HFFc6 (cell line): Measurements from ENCODE around the gene ACAN. TPM values are rescaled to one million over a fixed set of nuclear protein-coding genes. Genes with fewer than 3 reads are reported as not detected.

Source experiments
- DNase-seq: peaks from one replicate; pipeline ENCODE4 v3.0.0-alpha.2; 2018
- H3K27ac Mint-ChIP-seq: 2 replicates; pipeline ENCODE4 v1.8.0; 2020; ENCODE audit warnings: mild to moderate bottlenecking, mixed read lengths
- H3K27me3 Mint-ChIP-seq: 2 replicates; pipeline ENCODE4 v1.8.0; 2021; ENCODE audit warnings: mild to moderate bottlenecking, moderate library complexity, mixed read lengths; ENCODE audit not compliant: insufficient read depth
- H3K36me3 Mint-ChIP-seq: 2 replicates; pipeline ENCODE4 v1.8.0; 2021; ENCODE audit warnings: low read depth, mixed read lengths
- H3K4me1 Mint-ChIP-seq: 2 replicates; pipeline ENCODE4 v1.8.0; 2020; ENCODE audit warnings: low read depth, mixed read lengths
- H3K4me3 Mint-ChIP-seq: 2 replicates; pipeline ENCODE4 v1.8.0; 2020; ENCODE audit warnings: mild to moderate bottlenecking, moderate library complexity, mixed read lengths
- H3K9me3 Mint-ChIP-seq: 2 replicates; pipeline ENCODE4 v1.8.0; 2020; ENCODE audit warnings: mild to moderate bottlenecking, mixed read lengths
- CTCF ChIP-seq: fragments of 200-600 bp; sonication (generic); IDR thresholded peaks from 2 replicates; pipeline ENCODE4 v1.5.0; 2021; ENCODE audit warnings: antibody characterized with exemption, mild to moderate bottlenecking
- total RNA-seq, 6 experiments: library from RNA; stranded (reverse); fragmentation: NEBNext Ultra II Directional; extraction: Animal tissue kit (Norgen Biotek cat#: 25700); gene quantifications; 2 replicates in 1 of 6; 3 replicates in 5 of 6; pipeline ENCODE4 v1.2.3, GENCODE V29; 2021

ACAN gene
- total RNA-seq, 6 experiments from 2014 or later = 0.02 to 0.14 (median 0.10) TPM; not detected in 3

- H3K4me1 Mint-ChIP-seq = peaks cover 13% of the 10 kb centered on the region
- H3K27ac Mint-ChIP-seq = no peak overlapping the region
- TF ChIP-seq CTCF = no peak
- no peak for DNase-seq
- no peaks in the 10 kb centered on the region for H3K36me3 Mint-ChIP-seq
- H3K4me3 Mint-ChIP-seq = no peak overlapping the region
- no peaks in the 10 kb centered on the region for H3K9me3 Mint-ChIP-seq
- peaks cover 49% of the 10 kb centered on the region for H3K27me3 Mint-ChIP-seq
These were observed 2.0 kb downstream of the ACAN start for GRCh38 chr15:88805031-88805780.

GRCh38 chr15:88810446-88810845 lies 7.2 kb downstream of the ACAN start:
- TF ChIP-seq CTCF = no peak
- DNase-seq = peak; percentile 46
- H3K36me3 Mint-ChIP-seq = no peaks in the 10 kb centered on the region
- H3K4me1 Mint-ChIP-seq = peaks cover 12% of the 10 kb centered on the region
- no peak overlapping the region for H3K4me3 Mint-ChIP-seq
- H3K27me3 Mint-ChIP-seq = peaks cover 50% of the 10 kb centered on the region
- H3K9me3 Mint-ChIP-seq = no peaks in the 10 kb centered on the region
- no peak overlapping the region for H3K27ac Mint-ChIP-seq

- Mint-ChIP-seq H3K4me3 (no peak overlapping the region), H3K4me1 (peaks cover 12% of the 10 kb centered on the region), H3K36me3 (no peaks in the 10 kb centered on the region), H3K9me3 (no peaks in the 10 kb centered on the region), H3K27ac (no peak overlapping the region), H3K27me3 (peaks cover 49% of the 10 kb centered on the region)
- no peak for DNase-seq
- TF ChIP-seq CTCF = no peak
These were observed 8.9 kb downstream of the ACAN start for GRCh38 chr15:88812133-88812532.

- H3K4me1 Mint-ChIP-seq = peaks cover 12% of the 10 kb centered on the region
- no peak overlapping the region for H3K4me3 Mint-ChIP-seq
- H3K36me3 Mint-ChIP-seq = no peaks in the 10 kb centered on the region
- no peak overlapping the region for H3K27ac Mint-ChIP-seq
- DNase-seq = no peak
- no peak for TF ChIP-seq CTCF
- H3K27me3 Mint-ChIP-seq = peaks cover 47% of the 10 kb centered on the region
- no peaks in the 10 kb centered on the region for H3K9me3 Mint-ChIP-seq
These were observed 10.7 kb downstream of the ACAN start for GRCh38 chr15:88813960-88814359.

GRCh38 chr15:88814393-88814792 lies 11.2 kb downstream of the ACAN start:
- no peak overlapping the region for H3K4me3 Mint-ChIP-seq
- H3K27ac Mint-ChIP-seq = no peak overlapping the region
- peak; percentile 21; the same call in 1 of the 2 replicates for TF ChIP-seq CTCF
- no peaks in the 10 kb centered on the region for H3K36me3 Mint-ChIP-seq
- DNase-seq = no peak
- H3K9me3 Mint-ChIP-seq = no peaks in the 10 kb centered on the region
- H3K27me3 Mint-ChIP-seq = peaks cover 48% of the 10 kb centered on the region
- H3K4me1 Mint-ChIP-seq = peaks cover 12% of the 10 kb centered on the region
